ENCODE data around the gene LTK.

- TF ChIP-seq CREB1 (IDR thresholded peaks at IDR 0.05; ENCODE audit: low read depth) (no peak), TAF1 (IDR thresholded peaks at IDR 0.05; ENCODE audit: low read depth) (no peak), REST (IDR thresholded peaks at IDR 0.05; ENCODE audit: low read depth) (no peak), TEAD4 (IDR thresholded peaks at IDR 0.05) (no peak), ZBTB7A (IDR thresholded peaks at IDR 0.05; ENCODE audit: low read depth) (no peak)
These were observed 23.3 kb downstream of the LTK start for GRCh38 chr15:41490355-41490754.

All from Ishikawa (cell line).